Ovary (tissue), 3 donors: ENCODE data around the gene RYR2.

ENCODE experiments used
- EP300 ChIP-seq: sonication (generic); formaldehyde crosslinking; IDR thresholded peaks from one replicate; pipeline ENCODE4 v1.6.1; 2017; ENCODE audit warnings: antibody characterized with exemption
- POLR2A ChIP-seq: fragments of 450-650 bp; IDR thresholded peaks from one replicate; pipeline ENCODE4 v1.6.1; 2017; ENCODE audit warnings: antibody characterized with exemption, mild to moderate bottlenecking, moderate library complexity
- TF ChIP-seq, protein P1 (sequence below), 3 donors: fragments of 450-650 bp in 2 of 3; fragments of 200-600 bp in 1 of 3; IDR thresholded peaks; one replicate each; pipeline versions ENCODE4 v1.5.1 to v1.8.0; 2016 to 2022; ENCODE audit warnings: antibody characterized with exemption in 3 of 3, mild to moderate bottlenecking in 1 of 3
- donor health status: DM: no; HTN: no; CAD: no.

DNA sequence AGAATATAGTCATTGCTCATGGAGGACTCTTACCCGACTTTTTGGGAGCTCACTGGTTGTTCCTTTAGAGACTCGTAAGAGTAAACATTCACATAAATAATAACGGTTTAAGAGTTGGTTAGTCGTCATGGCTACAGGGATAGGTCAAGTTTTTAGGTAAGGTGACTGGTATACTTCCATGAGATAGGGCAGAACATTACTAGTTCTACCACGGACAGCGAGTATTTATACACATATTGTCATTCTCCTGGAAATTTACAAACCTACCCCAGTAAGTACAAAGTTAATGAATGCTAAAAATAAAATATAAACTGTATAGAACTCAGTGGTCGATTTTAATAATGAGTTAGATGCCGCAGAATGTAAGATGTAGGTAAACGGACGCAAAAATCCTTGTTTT, 1.2 kb upstream of the RYR2 start:
- TF ChIP-seq, protein P1, sequence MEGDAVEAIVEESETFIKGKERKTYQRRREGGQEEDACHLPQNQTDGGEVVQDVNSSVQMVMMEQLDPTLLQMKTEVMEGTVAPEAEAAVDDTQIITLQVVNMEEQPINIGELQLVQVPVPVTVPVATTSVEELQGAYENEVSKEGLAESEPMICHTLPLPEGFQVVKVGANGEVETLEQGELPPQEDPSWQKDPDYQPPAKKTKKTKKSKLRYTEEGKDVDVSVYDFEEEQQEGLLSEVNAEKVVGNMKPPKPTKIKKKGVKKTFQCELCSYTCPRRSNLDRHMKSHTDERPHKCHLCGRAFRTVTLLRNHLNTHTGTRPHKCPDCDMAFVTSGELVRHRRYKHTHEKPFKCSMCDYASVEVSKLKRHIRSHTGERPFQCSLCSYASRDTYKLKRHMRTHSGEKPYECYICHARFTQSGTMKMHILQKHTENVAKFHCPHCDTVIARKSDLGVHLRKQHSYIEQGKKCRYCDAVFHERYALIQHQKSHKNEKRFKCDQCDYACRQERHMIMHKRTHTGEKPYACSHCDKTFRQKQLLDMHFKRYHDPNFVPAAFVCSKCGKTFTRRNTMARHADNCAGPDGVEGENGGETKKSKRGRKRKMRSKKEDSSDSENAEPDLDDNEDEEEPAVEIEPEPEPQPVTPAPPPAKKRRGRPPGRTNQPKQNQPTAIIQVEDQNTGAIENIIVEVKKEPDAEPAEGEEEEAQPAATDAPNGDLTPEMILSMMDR (IDR thresholded peaks at IDR 0.05) = no peak
- no peak for TF ChIP-seq EP300
- TF ChIP-seq POLR2A = no peak
